HEK293 (cell line): ENCODE data around the gene LRFN3.
A peak's percentile ranks its signal among the peaks of the same experiment; 100 is the strongest.

Experiments
- CTCF ChIA-PET: fragments of 350-600 bp; formaldehyde crosslinking; extraction: SDS; loops from one replicate; lab custom pipeline; 2021; ENCODE audit warnings: antibody characterized with exemption; lab: Yijun Ruan, JAX
- POLR2A ChIA-PET: fragments of 300-600 bp; formaldehyde crosslinking; extraction: SDS; loops from one replicate; lab custom pipeline; 2020; ENCODE audit warnings: antibody characterized with exemption, inconsistent platforms; lab: Yijun Ruan, JAX
- H3K27ac ChIP-seq: fragments of 200-500 bp; sonication (Bioruptor generic); 2 replicates; pipeline ENCODE4 v1.5.1; 2014; ENCODE audit warnings: low read depth, low read length, control low read depth, inconsistent platforms; ENCODE audit errors: extremely low read depth
- H3K36me3 ChIP-seq, 2 experiments: fragments of 200-500 bp in 1 of 2; sonication (Bioruptor generic) in 1 of 2; 1 replicate in 1 of 2; 2 replicates in 1 of 2; pipeline ENCODE4 v1.5.1; 2014 to 2017; ENCODE audit warnings: inconsistent platforms in 2 of 2, low read length in 2 of 2; ENCODE audit not compliant: control insufficient read depth in 2 of 2, insufficient read depth in 1 of 2
- H3K4me1 ChIP-seq: fragments of 200-500 bp; sonication (Bioruptor generic); 2 replicates; pipeline ENCODE4 v1.5.1; 2014; ENCODE audit warnings: mild to moderate bottlenecking, low read length, inconsistent platforms; ENCODE audit not compliant: control insufficient read depth, insufficient read depth
- H3K4me3 ChIP-seq: 2 replicates; pipeline ENCODE4 v1.5.1; 2011; ENCODE audit warnings: low read depth, mild to moderate bottlenecking, control low read depth, low read length, moderate library complexity
- H3K9me3 ChIP-seq: fragments of 200-500 bp; sonication (Bioruptor generic); 2 replicates; pipeline ENCODE4 v1.5.1; 2014; ENCODE audit warnings: low read depth, low read length, inconsistent platforms; ENCODE audit not compliant: control insufficient read depth, insufficient read depth
- PRDM4 ChIP-seq: fragments of 450-650 bp; formaldehyde crosslinking; IDR thresholded peaks from 2 replicates; pipeline ENCODE4 v1.5.1; 2017; ENCODE audit warnings: missing biosample characterization, missing genetic modification characterization
- SETDB1 ChIP-seq: IDR thresholded peaks from one replicate; pipeline ENCODE4 v1.6.1; 2017; ENCODE audit warnings: mild to moderate bottlenecking, low read length, moderate library complexity, mixed read lengths; ENCODE audit not compliant: insufficient read length
- ZBTB7A ChIP-seq: fragments of 450-650 bp; formaldehyde crosslinking; IDR thresholded peaks from 2 replicates; pipeline ENCODE4 v1.5.1; 2016; ENCODE audit warnings: low read depth, missing biosample characterization, missing genetic modification characterization
- ZEB2 ChIP-seq: fragments of 450-650 bp; formaldehyde crosslinking; IDR thresholded peaks from 2 replicates; pipeline ENCODE4 v1.5.1; 2016; ENCODE audit warnings: missing biosample characterization, missing genetic modification characterization
- ZNF121 ChIP-seq: fragments of 450-650 bp; formaldehyde crosslinking; IDR thresholded peaks from 2 replicates; pipeline ENCODE4 v1.5.1; 2016; ENCODE audit warnings: missing biosample characterization, missing genetic modification characterization
- ZNF157 ChIP-seq: fragments of 450-650 bp; formaldehyde crosslinking; IDR thresholded peaks from 2 replicates; pipeline ENCODE4 v1.5.1; 2016; ENCODE audit warnings: missing biosample characterization, missing genetic modification characterization
- ZNF426 ChIP-seq: fragments of 450-650 bp; formaldehyde crosslinking; IDR thresholded peaks from 2 replicates; pipeline ENCODE4 v1.5.1; 2017; ENCODE audit warnings: missing biosample characterization, missing genetic modification characterization, mild to moderate bottlenecking, inconsistent platforms, moderate library complexity
- ZNF488 ChIP-seq: fragments of 450-650 bp; formaldehyde crosslinking; IDR thresholded peaks from 2 replicates; pipeline ENCODE4 v1.5.1; 2016; ENCODE audit warnings: missing biosample characterization, missing genetic modification characterization
- ZNF560 ChIP-seq: fragments of 450-650 bp; formaldehyde crosslinking; IDR thresholded peaks from 2 replicates; pipeline ENCODE4 v1.5.1; 2017; ENCODE audit warnings: missing biosample characterization, missing genetic modification characterization, borderline replicate concordance

The LRFN3 gene

GRCh38 chr19:35894342-35894741, 41.8 kb upstream of the LRFN3 start:
- TF ChIP-seq ZNF121 (tag by site-specific recombination) (peak; percentile 84), SETDB1 (no peak)
- TF ChIP-seq, all 188 proteins: peak for 1
- ChIA-PET CTCF (interaction anchor here (1.2 to 4.9 kb wide), 6 partner anchors 9 to 53 kb away, joined by 3 to 66 read pairs (median 4); no protein-coding TSS in a partner anchor), POLR2A (interaction anchor here (0.6 to 1.1 kb wide), 3 partner anchors 11 to 37 kb away, joined by 3 to 6 read pairs (median 6); no protein-coding TSS in a partner anchor)
- H3K4me3 ChIP-seq: no peak overlapping the region
- no peak overlapping the region for H3K27ac ChIP-seq
- H3K9me3 ChIP-seq: no peaks in the 10 kb centered on the region
- peaks cover 5% of the 10 kb centered on the region for H3K4me1 ChIP-seq
- peaks cover 72 to 81% of the 10 kb centered on the region in 2 experiments for H3K36me3 ChIP-seq

GRCh38 chr19:35895911-35896642, 40.1 kb upstream of the LRFN3 start:
- TF ChIP-seq ZNF426 (tag by site-specific recombination) (no peak), PRDM4 (tag by site-specific recombination) (no peak), ZNF560 (tag by site-specific recombination) (no peak)
- ChIA-PET CTCF (interaction anchor here (0.5 to 1.0 kb wide), 3 partner anchors 14 to 35 kb away, joined by 3 to 5 read pairs (median 4); no protein-coding TSS in a partner anchor), POLR2A (interaction anchor here (1.3 kb wide), 1 partner anchor 16 kb away, joined by 3 read pairs; no protein-coding TSS in a partner anchor)
- H3K27ac ChIP-seq: no peak overlapping the region
- no peak overlapping the region for H3K4me3 ChIP-seq
- H3K9me3 ChIP-seq: no peaks in the 10 kb centered on the region
- peaks cover 5% of the 10 kb centered on the region for H3K4me1 ChIP-seq
- peaks cover 54 to 68% of the 10 kb centered on the region in 2 experiments for H3K36me3 ChIP-seq

- ChIA-PET CTCF (interaction anchor here (0.5 to 0.8 kb wide), 2 partner anchors 14 to 27 kb away, joined by 4 to 5 read pairs; no protein-coding TSS in a partner anchor), POLR2A (interaction anchor here (0.6 kb wide), 1 partner anchor 157 kb away, joined by 6 read pairs; no protein-coding TSS in a partner anchor)
Measured at GRCh38 chr19:35896643-35897040, 39.5 kb upstream of the LRFN3 start.

GRCh38 chr19:35897706-35898451, 38.3 kb upstream of the LRFN3 start:
- TF ChIP-seq ZEB2 (tag by site-specific recombination): no peak
- TF ChIP-seq ZNF121 (tag by site-specific recombination): peak; percentile 95
- ChIA-PET POLR2A (no interaction called here), CTCF (interaction anchor here (0.6 to 0.9 kb wide), 3 partner anchors 14 to 240 kb away, joined by 3 to 5 read pairs (median 4); no protein-coding TSS in a partner anchor)
- Histone ChIP-seq H3K4me3 (no peak overlapping the region), H3K36me3 (peaks cover 46 to 51% of the 10 kb centered on the region in 2 experiments), H3K27ac (0 out of 2 replicates have a peak overlapping the region, but pooled peaks have one; percentile 11), H3K9me3 (no peaks in the 10 kb centered on the region), H3K4me1 (peaks cover 11% of the 10 kb centered on the region)

More at GRCh38 chr19:35896643-35897040, 39.5 kb upstream of the LRFN3 start:
- Histone ChIP-seq H3K27ac (no peak overlapping the region), H3K4me3 (no peak overlapping the region), H3K4me1 (peaks cover 10% of the 10 kb centered on the region), H3K9me3 (no peaks in the 10 kb centered on the region), H3K36me3 (peaks cover 54 to 62% of the 10 kb centered on the region in 2 experiments)
- TF ChIP-seq ZNF157: no peak
- TF ChIP-seq ZBTB7A (tag by site-specific recombination): no peak
- TF ChIP-seq ZNF488 (tag by site-specific recombination): no peak
